Omental fat pad (tissue), 4 donors: ENCODE data around the gene TMEM14B. TPM values are rescaled to one million over a fixed set of nuclear protein-coding genes. Genes with fewer than 3 reads are reported as not detected.
A peak's percentile ranks its signal among the peaks of the same experiment; 100 is the strongest.

Experiments
- ATAC-seq: fragments of 150-250 bp; one replicate; pipeline ENCODE4 v1.9.1; 2016; ENCODE audit warnings: mild to moderate bottlenecking, moderate library complexity; ENCODE audit not compliant: low FRiP score
- DNase-seq: peaks from one replicate; pipeline ENCODE4 v3.0.0-alpha.2; 2019; ENCODE audit warnings: low spot score
- small RNA-seq: library from RNA; depleted of rRNA; stranded (forward); fragments of <200 nt; gene quantifications from one replicate; pipeline ENCODE3, GENCODE V24; 2016
- total RNA-seq, 4 donors: library from RNA; depleted of rRNA; stranded (reverse); fragments of >200 nt; gene quantifications; one replicate each; pipeline ENCODE4 v1.1.0, GENCODE V29; 2016
- TF ChIP-seq, protein P1 (sequence below), 3 donors: fragments of 450-650 bp; IDR thresholded peaks; one replicate each; pipeline ENCODE4 v1.5.1; 2016 to 2017; ENCODE audit warnings: antibody characterized with exemption in 3 of 3, mild to moderate bottlenecking in 3 of 3, moderate library complexity in 2 of 3

The TMEM14B gene
- total RNA-seq, 4 donors from 2014 or later, result 69.1 to 100 (median 73.7) TPM

GRCh38 chr6:10793035-10793434, 45.4 kb downstream of the TMEM14B start:
- ATAC-seq (no peak), DNase-seq (no peak)
- TF ChIP-seq, protein P1, sequence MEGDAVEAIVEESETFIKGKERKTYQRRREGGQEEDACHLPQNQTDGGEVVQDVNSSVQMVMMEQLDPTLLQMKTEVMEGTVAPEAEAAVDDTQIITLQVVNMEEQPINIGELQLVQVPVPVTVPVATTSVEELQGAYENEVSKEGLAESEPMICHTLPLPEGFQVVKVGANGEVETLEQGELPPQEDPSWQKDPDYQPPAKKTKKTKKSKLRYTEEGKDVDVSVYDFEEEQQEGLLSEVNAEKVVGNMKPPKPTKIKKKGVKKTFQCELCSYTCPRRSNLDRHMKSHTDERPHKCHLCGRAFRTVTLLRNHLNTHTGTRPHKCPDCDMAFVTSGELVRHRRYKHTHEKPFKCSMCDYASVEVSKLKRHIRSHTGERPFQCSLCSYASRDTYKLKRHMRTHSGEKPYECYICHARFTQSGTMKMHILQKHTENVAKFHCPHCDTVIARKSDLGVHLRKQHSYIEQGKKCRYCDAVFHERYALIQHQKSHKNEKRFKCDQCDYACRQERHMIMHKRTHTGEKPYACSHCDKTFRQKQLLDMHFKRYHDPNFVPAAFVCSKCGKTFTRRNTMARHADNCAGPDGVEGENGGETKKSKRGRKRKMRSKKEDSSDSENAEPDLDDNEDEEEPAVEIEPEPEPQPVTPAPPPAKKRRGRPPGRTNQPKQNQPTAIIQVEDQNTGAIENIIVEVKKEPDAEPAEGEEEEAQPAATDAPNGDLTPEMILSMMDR (IDR thresholded peaks at IDR 0.05), result no peak

- TF ChIP-seq, protein P1 (IDR thresholded peaks at IDR 0.05), result no peak
- no peak for DNase-seq
- ATAC-seq, result no peak
Measured at GRCh38 chr6:10793695-10794094, 46.1 kb downstream of the TMEM14B start.

- ATAC-seq, result no peak
- no peak for DNase-seq
- TF ChIP-seq, protein P1 (IDR thresholded peaks at IDR 0.05), result no peak
Measured at GRCh38 chr6:10794239-10794638, 46.6 kb downstream of the TMEM14B start.

DNA sequence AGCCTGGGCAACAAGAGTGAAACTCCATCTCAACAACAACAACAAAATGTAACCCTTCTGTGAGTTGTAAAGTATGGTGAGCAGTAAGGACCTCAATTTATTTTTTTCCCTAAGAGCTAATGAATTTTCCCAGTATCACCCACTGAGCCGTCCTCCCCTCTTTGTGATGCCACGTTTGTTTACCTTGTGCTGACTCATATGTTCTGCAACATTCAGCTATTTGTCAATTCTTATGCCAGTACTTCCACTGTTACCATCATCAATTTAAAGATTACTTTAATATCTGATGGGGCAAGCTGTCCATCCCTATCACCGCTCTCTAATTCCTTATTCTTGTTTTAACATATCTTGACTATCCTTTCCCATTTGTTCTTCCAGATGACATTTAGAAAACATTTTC, 53.2 kb downstream of the TMEM14B start:
- TF ChIP-seq, protein P1 (IDR thresholded peaks at IDR 0.05), result no peak
- ATAC-seq, result no peak
- no peak for DNase-seq

GRCh38 chr6:10801224-10801848, 53.7 kb downstream of the TMEM14B start:
- TF ChIP-seq, protein P1 (IDR thresholded peaks at IDR 0.05), result peak in 2 of 3 donors; percentile 44 to 48
- DNase-seq (peak; percentile 25), ATAC-seq (peak; percentile 87)

Small RNA genes within 50 kb of the gene (small RNA-seq; reads per million reads assigned to genes)
- not detected for gene RNA5SP203

Other genes starting within 250 kb of the TMEM14B start
- 1 to 10 TPM; 3.8 to 7.9 (median 6.0) TPM for gene GCNT2, start 226.5 kb upstream of the TMEM14B start, total RNA-seq
- gene C6orf52, start 53.2 kb upstream of the TMEM14B start, total RNA-seq, result not detected
- gene PAK1IP1, start 52.8 kb upstream of the TMEM14B start, total RNA-seq, result 10 to 100 TPM; 10.7 to 36.5 (median 15.1) TPM
- gene TMEM14C, start 24.7 kb upstream of the TMEM14B start, total RNA-seq, result 100 to 1,000 TPM in 2 of 4 donors, 10 to 100 TPM in 2; 97.9 to 144 (median 116) TPM
- gene MAK, start 90.7 kb downstream of the TMEM14B start, total RNA-seq, result 1 to 10 TPM in 2 of 4 donors, under 1 TPM in 2; 0.25 to 1.3 (median 1.0) TPM
- gene GCM2, start 134.2 kb downstream of the TMEM14B start, total RNA-seq, result not detected
- 1 to 10 TPM in 3 of 4 donors, under 1 TPM in 1; 0.47 to 3.3 (median 1.6) TPM for gene SYCP2L, start 139.2 kb downstream of the TMEM14B start, total RNA-seq